SU-DHL-6 (cell line): ENCODE measurements around the gene NMNAT1.
"Not testable (repeated sequence)": the region's sequence is repeated elsewhere in the genome, so short reads cannot be mapped to it uniquely, and the experiment has no call there.

ENCODE experiments used
- H2AFZ ChIP-seq: fragments of 200-600 bp; sonication (generic); 2 replicates; pipeline ENCODE4 v1.6.1; 2014; ENCODE audit warnings: low read depth, mild to moderate bottlenecking, moderate library complexity, mixed read lengths, antibody characterized with exemption, low read length; ENCODE audit not compliant: severe bottlenecking
- H3F3A ChIP-seq: fragments of 200-600 bp; shearing (Covaris generic); 2 replicates; pipeline ENCODE4 v1.6.0; 2016; ENCODE audit warnings: antibody characterized with exemption, mild to moderate bottlenecking; ENCODE audit not compliant: insufficient read depth
- H3K27ac ChIP-seq: fragments of 200-600 bp; sonication (generic); 2 replicates; pipeline ENCODE4 v1.5.1; 2016; ENCODE audit warnings: low read depth, mild to moderate bottlenecking, low read length, moderate library complexity, mixed read lengths
- H3K27me3 ChIP-seq: fragments of 200-600 bp; sonication (generic), shearing (Covaris generic); 2 replicates; pipeline ENCODE4 v1.6.0; 2014; ENCODE audit warnings: mild to moderate bottlenecking, low read length
- H3K36me3 ChIP-seq: fragments of 200-600 bp; sonication (generic); 2 replicates; pipeline ENCODE4 v1.6.1; 2014; ENCODE audit warnings: mild to moderate bottlenecking, low read length, mixed read lengths
- H3K4me2 ChIP-seq: fragments of 300-600, 200-600 bp; shearing (Covaris generic), sonication (generic); 2 replicates; pipeline ENCODE4 v1.6.0; 2014; ENCODE audit warnings: low read length, low read depth, mild to moderate bottlenecking; ENCODE audit not compliant: poor library complexity, severe bottlenecking
- H3K4me3 ChIP-seq: fragments of 200-600 bp; sonication (generic); 2 replicates; pipeline ENCODE4 v1.5.1; 2014; ENCODE audit warnings: antibody characterized with exemption, low read length, mild to moderate bottlenecking, mixed read lengths; ENCODE audit not compliant: insufficient read depth, poor library complexity, severe bottlenecking
- H3K79me2 ChIP-seq: fragments of 200-600 bp; sonication (generic); 2 replicates; pipeline ENCODE4 v1.6.1; 2014; ENCODE audit warnings: mild to moderate bottlenecking, low read length, moderate library complexity; ENCODE audit not compliant: insufficient read depth
- H3K9ac ChIP-seq: fragments of 200-600 bp; sonication (generic); 2 replicates; pipeline ENCODE4 v1.7.0; 2014; ENCODE audit warnings: mild to moderate bottlenecking, low read length
- H3K9me2 ChIP-seq: fragments of 200-600 bp; sonication (generic); replicated peaks from 2 replicates; pipeline ENCODE4 v1.6.1; 2014; ENCODE audit warnings: low read length; ENCODE audit not compliant: insufficient read depth
- H3K9me3 ChIP-seq: fragments of 200-600 bp; sonication (generic); 2 replicates; pipeline ENCODE4 v1.6.1; 2014; ENCODE audit warnings: low read length, mixed read lengths; ENCODE audit not compliant: insufficient read depth
- H4K20me1 ChIP-seq: fragments of 200-600 bp; sonication (generic); 2 replicates; pipeline ENCODE4 v1.6.1; 2014; ENCODE audit warnings: low read depth, mild to moderate bottlenecking, antibody characterized with exemption, low read length, moderate library complexity, mixed read lengths
- EZH2phosphoT487 ChIP-seq: fragments of 200-600 bp; sonication (generic), shearing (Covaris generic); conservative IDR thresholded peaks from 2 replicates; pipeline ENCODE4 v1.6.1; 2018; ENCODE audit warnings: mild to moderate bottlenecking, antibody characterized with exemption, low read length, moderate library complexity, mixed read lengths
- TF ChIP-seq, protein P1 (sequence below): fragments of 200-600 bp; sonication (generic); IDR thresholded peaks from one replicate; pipeline ENCODE4 v1.5.1; 2017; ENCODE audit warnings: antibody characterized with exemption, mild to moderate bottlenecking, low read length, moderate library complexity; ENCODE audit not compliant: insufficient read depth, poor library complexity, severe bottlenecking

NMNAT1 gene

DNA sequence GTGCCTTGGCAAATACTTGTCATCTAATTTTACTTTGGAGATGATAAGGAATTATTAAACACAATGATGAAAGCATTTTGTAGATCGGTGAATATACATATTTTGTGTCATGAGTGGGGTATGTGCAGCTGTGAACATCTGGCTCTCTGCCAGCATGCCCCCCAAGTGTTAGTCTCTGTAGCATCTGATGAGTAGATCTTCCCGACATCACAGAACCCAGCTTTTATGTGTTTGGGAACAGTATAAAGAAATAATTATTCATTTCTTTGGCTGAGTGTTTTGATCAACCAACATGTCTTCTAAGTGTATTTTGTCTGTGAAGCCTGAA, 28.7 kb upstream of the NMNAT1 start:
- H3K27ac ChIP-seq = no peak overlapping the region
- no peak overlapping the region for H3K9ac ChIP-seq
- H3K4me3 ChIP-seq = no peak overlapping the region
- no peaks in the 10 kb centered on the region for H3K79me2 ChIP-seq
- no peaks in the 10 kb centered on the region for H3K27me3 ChIP-seq
- H2AFZ ChIP-seq = no peak overlapping the region
- H4K20me1 ChIP-seq = no peaks in the 10 kb centered on the region
- H3F3A ChIP-seq = no peaks in the 10 kb centered on the region
- H3K9me2 ChIP-seq = no peaks in the 10 kb centered on the region
- TF ChIP-seq, protein P1, sequence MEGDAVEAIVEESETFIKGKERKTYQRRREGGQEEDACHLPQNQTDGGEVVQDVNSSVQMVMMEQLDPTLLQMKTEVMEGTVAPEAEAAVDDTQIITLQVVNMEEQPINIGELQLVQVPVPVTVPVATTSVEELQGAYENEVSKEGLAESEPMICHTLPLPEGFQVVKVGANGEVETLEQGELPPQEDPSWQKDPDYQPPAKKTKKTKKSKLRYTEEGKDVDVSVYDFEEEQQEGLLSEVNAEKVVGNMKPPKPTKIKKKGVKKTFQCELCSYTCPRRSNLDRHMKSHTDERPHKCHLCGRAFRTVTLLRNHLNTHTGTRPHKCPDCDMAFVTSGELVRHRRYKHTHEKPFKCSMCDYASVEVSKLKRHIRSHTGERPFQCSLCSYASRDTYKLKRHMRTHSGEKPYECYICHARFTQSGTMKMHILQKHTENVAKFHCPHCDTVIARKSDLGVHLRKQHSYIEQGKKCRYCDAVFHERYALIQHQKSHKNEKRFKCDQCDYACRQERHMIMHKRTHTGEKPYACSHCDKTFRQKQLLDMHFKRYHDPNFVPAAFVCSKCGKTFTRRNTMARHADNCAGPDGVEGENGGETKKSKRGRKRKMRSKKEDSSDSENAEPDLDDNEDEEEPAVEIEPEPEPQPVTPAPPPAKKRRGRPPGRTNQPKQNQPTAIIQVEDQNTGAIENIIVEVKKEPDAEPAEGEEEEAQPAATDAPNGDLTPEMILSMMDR = no peak
- TF ChIP-seq EZH2phosphoT487 = no peak
- H3K4me2 ChIP-seq = no peak overlapping the region
- no peaks in the 10 kb centered on the region for H3K9me3 ChIP-seq
- H3K36me3 ChIP-seq = no peaks in the 10 kb centered on the region

DNA sequence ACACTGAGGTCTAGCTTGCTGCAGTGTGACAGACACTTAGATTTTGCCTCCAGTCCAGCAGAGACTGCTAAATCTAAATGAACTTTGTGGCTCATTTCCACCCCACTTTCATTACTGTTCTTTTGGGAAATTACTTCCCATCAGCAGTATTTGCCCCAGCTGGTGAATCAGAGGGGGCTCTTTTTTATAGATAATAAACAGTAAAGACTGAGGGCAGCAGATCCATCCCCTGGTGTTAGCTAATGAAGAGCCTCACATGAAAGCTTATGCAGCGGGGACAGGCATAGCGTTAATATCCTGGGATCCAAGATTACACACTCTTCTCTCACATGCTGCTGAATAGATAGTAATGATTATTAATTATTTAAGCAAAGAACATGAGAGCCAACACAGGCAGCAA, 26.8 kb upstream of the NMNAT1 start:
- no peak overlapping the region for H3K27ac ChIP-seq
- no peaks in the 10 kb centered on the region for H3K9me3 ChIP-seq
- H3K9me2 ChIP-seq = no peaks in the 10 kb centered on the region
- H4K20me1 ChIP-seq = no peaks in the 10 kb centered on the region
- H3K27me3 ChIP-seq = no peaks in the 10 kb centered on the region
- TF ChIP-seq EZH2phosphoT487 = no peak
- TF ChIP-seq, protein P1 = no peak
- H3K79me2 ChIP-seq = no peaks in the 10 kb centered on the region
- H3K36me3 ChIP-seq = no peaks in the 10 kb centered on the region
- no peak overlapping the region for H3K4me3 ChIP-seq
- H2AFZ ChIP-seq = no peak overlapping the region
- no peaks in the 10 kb centered on the region for H3F3A ChIP-seq
- H3K9ac ChIP-seq = no peak overlapping the region
- H3K4me2 ChIP-seq = no peak overlapping the region

DNA sequence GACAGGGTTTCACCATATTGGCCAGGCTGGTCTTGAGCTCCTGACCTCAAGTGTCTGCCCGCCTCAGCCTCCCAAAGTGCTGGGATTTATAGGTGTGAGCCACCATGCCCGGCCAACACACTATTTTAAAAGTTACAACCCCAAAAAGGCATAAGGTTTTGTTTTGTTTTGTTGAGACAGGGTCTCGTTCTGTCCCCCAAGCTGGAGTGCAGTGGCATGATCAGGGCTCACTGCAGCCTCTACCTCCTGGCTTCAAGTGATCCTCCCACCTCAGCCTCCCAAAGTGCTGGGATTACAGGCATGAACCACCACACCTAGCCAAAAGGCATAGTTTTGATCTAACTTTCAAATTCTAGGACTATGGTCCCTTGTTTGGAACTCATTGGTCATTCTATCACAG, 25.8 kb upstream of the NMNAT1 start:
- not testable (repeated sequence) for H2AFZ ChIP-seq, H3K27ac ChIP-seq, H3K4me2 ChIP-seq, H3K27me3 ChIP-seq, H3K79me2 ChIP-seq, H3K9ac ChIP-seq, H3K9me3 ChIP-seq, H3F3A ChIP-seq, H4K20me1 ChIP-seq, H3K9me2 ChIP-seq, H3K36me3 ChIP-seq, H3K4me3 ChIP-seq

DNA sequence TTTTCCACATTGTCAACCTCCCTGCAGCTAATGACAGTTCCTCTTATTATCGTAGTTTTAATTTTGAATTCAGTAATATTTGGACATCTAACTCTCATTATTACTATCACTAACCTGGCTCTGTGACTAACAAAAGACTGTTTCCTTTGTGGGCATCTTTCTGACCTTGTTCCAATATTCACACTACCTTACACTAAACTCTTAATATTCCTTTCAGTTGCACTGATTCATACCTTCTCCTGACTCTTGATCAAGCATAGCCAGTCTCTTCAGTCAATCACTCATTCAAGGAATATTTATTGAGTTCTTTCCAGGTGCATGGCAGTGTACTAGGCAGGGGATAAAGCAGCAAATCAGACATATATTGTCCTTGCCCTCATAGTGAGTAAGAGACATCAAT, 25.4 kb upstream of the NMNAT1 start:
- H3K9ac ChIP-seq = no peak overlapping the region
- no peaks in the 10 kb centered on the region for H3K36me3 ChIP-seq
- no peaks in the 10 kb centered on the region for H3K9me2 ChIP-seq
- TF ChIP-seq, protein P1 = no peak
- TF ChIP-seq EZH2phosphoT487 = no peak
- no peaks in the 10 kb centered on the region for H3K27me3 ChIP-seq
- no peaks in the 10 kb centered on the region for H4K20me1 ChIP-seq
- H3F3A ChIP-seq = no peaks in the 10 kb centered on the region
- H3K4me2 ChIP-seq = no peak overlapping the region
- H2AFZ ChIP-seq = no peak overlapping the region
- no peak overlapping the region for H3K27ac ChIP-seq
- H3K4me3 ChIP-seq = no peak overlapping the region
- H3K9me3 ChIP-seq = no peaks in the 10 kb centered on the region
- no peaks in the 10 kb centered on the region for H3K79me2 ChIP-seq
